H1 (cell line): ENCODE measurements around the gene NADK2.

ENCODE experiments used
- CREB1 ChIP-seq: IDR thresholded peaks from 2 replicates; pipeline ENCODE4 v1.6.1; 2012; ENCODE audit warnings: inconsistent platforms
- CTCF ChIP-seq, 3 experiments: IDR thresholded peaks; 1 replicate in 2 of 3; 2 replicates in 1 of 3; pipeline versions ENCODE4 v1.5.1 to v1.6.1; 2011; ENCODE audit warnings: low read length in 3 of 3, mild to moderate bottlenecking in 3 of 3, inconsistent platforms in 2 of 3, low read depth in 1 of 3, moderate library complexity in 1 of 3; ENCODE audit not compliant: insufficient read depth in 1 of 3; ENCODE audit errors: control extremely low read depth in 1 of 3

GRCh38 chr5:36177715-36178523, 63.8 kb downstream of the NADK2 start:
- peak in 1 of 3 experiments; percentile 16; a peak in 1 of 4 replicates for TF ChIP-seq CTCF (IDR thresholded peaks at IDR 0.05; ENCODE audit: control extremely low read depth in 1 of 3, insufficient read depth in 1 of 3, low read depth in 1 of 3, low read length in 3 of 3)
- TF ChIP-seq CREB1: no peak
